Measurements from ENCODE around the gene HSPA12A.

HSPA12A gene

DNA sequence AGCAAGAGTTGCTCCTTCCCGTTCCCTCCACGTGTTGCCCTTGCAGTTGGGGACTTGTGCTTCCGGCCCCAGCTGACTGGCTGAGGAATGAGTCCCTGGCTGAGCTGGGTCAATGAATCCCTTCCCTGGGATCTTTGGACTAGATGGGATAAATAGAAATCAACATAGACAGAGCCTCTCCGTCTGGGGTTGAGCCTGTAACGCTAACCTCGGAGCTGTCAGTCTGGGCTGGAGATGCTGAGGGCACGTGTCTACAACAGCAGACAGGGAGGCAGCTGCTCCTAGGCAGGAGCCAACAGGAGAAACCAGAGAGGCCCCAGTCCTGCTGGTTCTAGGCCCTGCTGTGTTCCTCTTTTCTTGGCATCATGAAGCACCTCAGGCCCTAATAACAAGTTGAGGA lies 42.3 kb upstream of the HSPA12A start:
- no peak for DNase-seq (ENCODE audit: extremely low read depth, low read depth)
- TF ChIP-seq, protein P1, sequence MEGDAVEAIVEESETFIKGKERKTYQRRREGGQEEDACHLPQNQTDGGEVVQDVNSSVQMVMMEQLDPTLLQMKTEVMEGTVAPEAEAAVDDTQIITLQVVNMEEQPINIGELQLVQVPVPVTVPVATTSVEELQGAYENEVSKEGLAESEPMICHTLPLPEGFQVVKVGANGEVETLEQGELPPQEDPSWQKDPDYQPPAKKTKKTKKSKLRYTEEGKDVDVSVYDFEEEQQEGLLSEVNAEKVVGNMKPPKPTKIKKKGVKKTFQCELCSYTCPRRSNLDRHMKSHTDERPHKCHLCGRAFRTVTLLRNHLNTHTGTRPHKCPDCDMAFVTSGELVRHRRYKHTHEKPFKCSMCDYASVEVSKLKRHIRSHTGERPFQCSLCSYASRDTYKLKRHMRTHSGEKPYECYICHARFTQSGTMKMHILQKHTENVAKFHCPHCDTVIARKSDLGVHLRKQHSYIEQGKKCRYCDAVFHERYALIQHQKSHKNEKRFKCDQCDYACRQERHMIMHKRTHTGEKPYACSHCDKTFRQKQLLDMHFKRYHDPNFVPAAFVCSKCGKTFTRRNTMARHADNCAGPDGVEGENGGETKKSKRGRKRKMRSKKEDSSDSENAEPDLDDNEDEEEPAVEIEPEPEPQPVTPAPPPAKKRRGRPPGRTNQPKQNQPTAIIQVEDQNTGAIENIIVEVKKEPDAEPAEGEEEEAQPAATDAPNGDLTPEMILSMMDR (IDR thresholded peaks at IDR 0.05; ENCODE audit: low read depth, low read length, missing control alignments): no peak
- H3K4me3 ChIP-seq (replicated peaks; ENCODE audit: low read depth, low read length): no peak overlapping the region

DNA sequence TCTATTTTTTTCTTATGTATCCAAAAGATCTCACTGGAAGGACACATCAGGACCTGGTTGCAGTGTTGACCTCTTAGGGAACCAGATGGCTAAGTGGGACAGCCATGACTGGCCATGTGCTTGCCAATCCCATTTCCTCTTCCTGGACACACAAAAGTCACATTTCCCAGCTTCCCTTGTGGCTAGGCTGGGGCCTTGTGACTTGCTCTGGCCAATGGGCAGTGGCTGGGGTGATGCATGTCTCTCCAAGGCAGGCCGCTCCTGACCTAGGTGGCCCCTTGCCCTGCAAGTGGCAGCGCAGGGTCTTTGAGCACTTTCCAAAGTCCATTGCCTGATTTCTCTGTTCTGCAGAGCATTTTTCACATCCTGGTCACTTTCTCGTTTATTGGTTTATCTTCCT lies 41.7 kb upstream of the HSPA12A start:
- H3K4me3 ChIP-seq (replicated peaks; ENCODE audit: low read depth, low read length): no peak overlapping the region
- DNase-seq (ENCODE audit: extremely low read depth, low read depth): no peak
- TF ChIP-seq, protein P1 (IDR thresholded peaks at IDR 0.05; ENCODE audit: low read depth, low read length, missing control alignments): no peak

DNA sequence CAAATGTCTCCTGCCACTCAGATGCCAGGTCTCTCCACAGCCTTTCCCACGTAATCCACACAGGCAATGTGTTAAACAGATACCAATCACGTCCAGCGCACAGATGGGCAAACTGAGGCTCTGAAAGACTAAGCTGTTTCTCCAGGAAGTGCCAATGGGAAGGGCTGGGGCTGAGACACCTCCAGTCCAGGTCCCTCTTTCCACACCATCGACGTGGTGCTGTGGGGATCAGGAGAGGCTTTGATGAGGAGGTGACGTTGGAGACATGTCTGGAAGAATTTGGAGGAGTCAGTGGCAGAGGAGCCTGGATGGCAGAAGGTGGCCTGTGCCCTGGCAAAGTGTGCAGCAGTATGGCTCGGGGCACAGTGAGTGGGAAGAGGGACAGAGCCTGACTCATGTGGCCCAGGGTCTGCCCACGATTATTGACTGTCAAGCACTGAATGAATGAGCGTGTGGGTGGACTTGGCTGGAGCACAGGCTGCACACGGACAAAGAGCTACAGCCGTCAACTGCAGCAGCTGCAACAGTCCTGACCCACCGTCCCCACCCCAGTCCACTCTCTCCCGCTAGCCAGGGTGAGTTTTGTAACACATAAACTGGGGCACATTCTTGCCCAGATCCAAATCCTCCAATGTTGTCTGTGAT lies 40.8 kb upstream of the HSPA12A start:
- no peak for DNase-seq (ENCODE audit: extremely low read depth, low read depth)
- no peak overlapping the region for H3K4me3 ChIP-seq (replicated peaks; ENCODE audit: low read depth, low read length)
- TF ChIP-seq, protein P1 (IDR thresholded peaks at IDR 0.05; ENCODE audit: low read depth, low read length, missing control alignments): no peak

DNA sequence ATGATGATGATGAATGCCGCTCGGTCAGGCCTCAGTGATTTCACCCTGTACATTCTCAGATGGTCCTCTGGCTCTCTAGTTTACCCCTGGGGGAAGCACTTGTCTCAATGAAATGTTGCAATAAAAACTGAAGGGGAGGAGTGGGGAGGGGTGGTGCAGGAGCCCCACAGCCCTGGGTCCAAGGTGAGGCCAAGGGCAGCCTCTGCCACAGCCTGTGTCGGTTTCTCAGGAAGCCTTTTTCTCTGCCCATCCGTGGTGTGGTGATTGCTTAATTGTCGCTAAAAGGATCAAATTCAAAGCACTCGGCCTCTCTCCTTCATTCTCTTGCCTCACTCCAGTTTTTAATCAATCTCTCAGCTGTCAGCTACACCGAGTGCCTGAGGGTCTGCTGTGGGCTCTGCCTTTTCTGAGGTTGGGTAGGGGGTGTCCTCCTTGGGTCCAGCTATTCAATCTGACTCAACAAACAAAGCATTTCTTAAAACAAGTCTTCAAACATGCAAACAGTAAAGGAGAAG lies 39.1 kb upstream of the HSPA12A start:
- TF ChIP-seq, protein P1 (IDR thresholded peaks at IDR 0.05; ENCODE audit: low read depth, low read length, missing control alignments): no peak
- H3K4me3 ChIP-seq (replicated peaks; ENCODE audit: low read depth, low read length): no peak overlapping the region
- no peak for DNase-seq (ENCODE audit: extremely low read depth, low read depth)

DNA sequence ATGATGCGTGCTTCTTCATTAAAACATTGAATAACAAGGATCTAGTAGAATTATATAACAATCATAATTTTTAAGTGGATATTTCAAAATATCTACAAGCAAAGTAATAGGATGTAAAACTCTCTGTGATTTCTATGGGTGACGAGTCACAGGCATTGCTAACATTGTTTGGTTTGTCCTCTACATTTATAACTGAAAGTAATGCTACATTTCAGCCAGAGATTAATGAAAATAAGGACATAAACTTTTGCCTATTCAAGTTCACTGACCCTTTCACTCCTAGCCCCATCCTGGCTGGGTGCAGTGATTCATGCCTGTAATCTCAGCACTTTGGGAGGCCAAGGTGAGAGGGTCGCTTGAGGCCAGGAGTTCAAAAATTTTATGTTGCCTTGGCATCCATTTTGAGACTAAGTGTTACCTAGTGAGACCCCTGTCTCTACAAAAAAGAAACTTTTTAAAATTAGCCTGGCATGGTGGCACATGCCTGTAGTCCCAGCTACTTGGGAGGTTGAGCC lies 38.4 kb upstream of the HSPA12A start:
- no peak overlapping the region for H3K4me3 ChIP-seq (replicated peaks; ENCODE audit: low read depth, low read length)
- TF ChIP-seq, protein P1 (IDR thresholded peaks at IDR 0.05; ENCODE audit: low read depth, low read length, missing control alignments): no peak
- DNase-seq (ENCODE audit: extremely low read depth, low read depth): no peak

DNA sequence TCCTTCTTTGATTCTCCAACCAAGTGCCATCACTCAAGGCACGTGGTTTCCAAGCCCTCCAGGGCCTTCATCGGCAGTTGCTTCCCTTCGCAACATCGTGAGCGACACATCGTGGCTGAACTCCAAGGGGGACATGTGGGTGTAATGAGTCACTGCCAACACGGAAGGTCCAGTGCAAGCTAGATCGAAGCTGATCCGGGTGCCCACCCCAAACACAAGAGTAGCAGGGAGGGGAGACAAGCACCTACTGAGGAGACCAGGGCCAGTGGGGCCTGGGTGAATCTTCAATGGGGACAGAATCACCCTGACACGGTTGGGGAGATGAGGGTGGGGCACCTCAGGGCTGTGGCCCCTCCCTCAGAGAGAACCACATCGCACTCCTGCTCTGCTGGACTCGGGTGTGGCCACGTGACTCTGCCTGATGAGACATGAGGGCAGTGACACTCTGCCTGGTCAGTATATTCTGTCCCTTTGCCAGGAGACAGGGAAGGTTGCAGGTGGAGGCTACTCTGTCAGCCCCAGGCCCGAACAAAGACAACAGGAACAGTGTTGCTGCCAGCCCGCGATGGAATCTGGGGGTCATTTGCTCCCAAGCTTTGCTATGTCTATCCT lies 36.8 kb upstream of the HSPA12A start:
- DNase-seq (ENCODE audit: extremely low read depth, low read depth): peak; percentile 24
- H3K4me3 ChIP-seq (replicated peaks; ENCODE audit: low read depth, low read length): no peak overlapping the region
- TF ChIP-seq, protein P1 (IDR thresholded peaks at IDR 0.05; ENCODE audit: low read depth, low read length, missing control alignments): no peak
